Measurements from ENCODE around the gene CNST.
"Not testable (repeated sequence)": the region's sequence is repeated elsewhere in the genome, so short reads cannot be mapped to it uniquely, and the experiment has no call there.

The CNST gene

GRCh38 chr1:246567646-246568235, 1.5 kb downstream of the CNST start:
- TF ChIP-seq CTCF (conservative IDR thresholded peaks at IDR 0.05; ENCODE audit: low read length) (no peak), EZH2phosphoT487 (IDR thresholded peaks at IDR 0.05; ENCODE audit: borderline replicate concordance) (no peak)
- peaks cover 34% of the 10 kb centered on the region for H4K20me1 ChIP-seq (ENCODE audit: insufficient read depth, low read length, poor library complexity, severe bottlenecking)
- H3K4me2 ChIP-seq (ENCODE audit: low read depth, low read length, poor library complexity, severe bottlenecking), result peak overlapping the region; percentile 71
- no peaks in the 10 kb centered on the region for H3K27me3 ChIP-seq (ENCODE audit: insufficient read depth, low read length, poor library complexity, severe bottlenecking)
- H3K36me3 ChIP-seq (ENCODE audit: insufficient read depth, low read length), result no peaks in the 10 kb centered on the region
- peaks cover 58% of the 10 kb centered on the region for H3K4me1 ChIP-seq (ENCODE audit: insufficient read depth, low read length, poor library complexity, severe bottlenecking)
- H3K4me3 ChIP-seq (ENCODE audit: low read length, poor library complexity, severe bottlenecking), result peak overlapping the region; percentile 90
- H3K9me3 ChIP-seq (ENCODE audit: insufficient read depth, low read depth, low read length), result no peaks in the 10 kb centered on the region
- H3K79me2 ChIP-seq (ENCODE audit: insufficient read depth, low read length), result peaks cover 94% of the 10 kb centered on the region
- H2AFZ ChIP-seq (ENCODE audit: low read length), result 0 out of 2 replicates have a peak overlapping the region, but pooled peaks have one; percentile 97
- H3K9me2 ChIP-seq (replicated peaks; ENCODE audit: low read depth, low read length), result no peaks in the 10 kb centered on the region
- H3K9ac ChIP-seq (ENCODE audit: low read depth, low read length, poor library complexity, severe bottlenecking), result peak overlapping the region; percentile 91
- H3F3A ChIP-seq (ENCODE audit: low read depth), result peaks cover 3% of the 10 kb centered on the region; the same call in 1 of the 2 replicates

GRCh38 chr1:246569248-246570238, 3.3 kb downstream of the CNST start:
- Histone ChIP-seq H3K9me2 (replicated peaks; ENCODE audit: low read depth, low read length) (no peaks in the 10 kb centered on the region), H3K4me1 (ENCODE audit: insufficient read depth, low read length, poor library complexity, severe bottlenecking) (peaks cover 61% of the 10 kb centered on the region), H3K9ac (ENCODE audit: low read depth, low read length, poor library complexity, severe bottlenecking) (peak overlapping the region; percentile 40)

GRCh38 chr1:246571309-246571708, 5.1 kb downstream of the CNST start:
- not testable (repeated sequence) for H3K9me2 ChIP-seq (replicated peaks; ENCODE audit: low read depth, low read length); H3K9ac ChIP-seq (ENCODE audit: low read depth, low read length, poor library complexity, severe bottlenecking); H3K4me3 ChIP-seq (ENCODE audit: low read length, poor library complexity, severe bottlenecking); H3K9me3 ChIP-seq (ENCODE audit: insufficient read depth, low read depth, low read length); H2AFZ ChIP-seq (ENCODE audit: low read length); H3K27me3 ChIP-seq (ENCODE audit: insufficient read depth, low read length, poor library complexity, severe bottlenecking); H3F3A ChIP-seq (ENCODE audit: low read depth); H3K36me3 ChIP-seq (ENCODE audit: insufficient read depth, low read length)
- H3K4me2 ChIP-seq (ENCODE audit: low read depth, low read length, poor library complexity, severe bottlenecking), result peak overlapping the region; percentile 71
- peaks cover 61% of the 10 kb centered on the region for H3K4me1 ChIP-seq (ENCODE audit: insufficient read depth, low read length, poor library complexity, severe bottlenecking)
- H4K20me1 ChIP-seq (ENCODE audit: insufficient read depth, low read length, poor library complexity, severe bottlenecking), result peaks cover 12% of the 10 kb centered on the region
- H3K79me2 ChIP-seq (ENCODE audit: insufficient read depth, low read length), result peaks cover 95% of the 10 kb centered on the region

More at GRCh38 chr1:246569248-246570238, 3.3 kb downstream of the CNST start:
- no peaks in the 10 kb centered on the region for H3K27me3 ChIP-seq (ENCODE audit: insufficient read depth, low read length, poor library complexity, severe bottlenecking)
- H3F3A ChIP-seq (ENCODE audit: low read depth), result peaks cover 6% of the 10 kb centered on the region
- peak overlapping the region; percentile 90 for H3K4me3 ChIP-seq (ENCODE audit: low read length, poor library complexity, severe bottlenecking)
- peaks cover 24% of the 10 kb centered on the region for H4K20me1 ChIP-seq (ENCODE audit: insufficient read depth, low read length, poor library complexity, severe bottlenecking)
- peaks cover 94% of the 10 kb centered on the region for H3K79me2 ChIP-seq (ENCODE audit: insufficient read depth, low read length)
- no peaks in the 10 kb centered on the region for H3K36me3 ChIP-seq (ENCODE audit: insufficient read depth, low read length)
- H2AFZ ChIP-seq (ENCODE audit: low read length), result no peak overlapping the region
- no peak for TF ChIP-seq EZH2phosphoT487 (IDR thresholded peaks at IDR 0.05; ENCODE audit: borderline replicate concordance)
- TF ChIP-seq CTCF (conservative IDR thresholded peaks at IDR 0.05; ENCODE audit: low read length), result no peak
- H3K4me2 ChIP-seq (ENCODE audit: low read depth, low read length, poor library complexity, severe bottlenecking), result peak overlapping the region; percentile 71
- H3K9me3 ChIP-seq (ENCODE audit: insufficient read depth, low read depth, low read length), result no peaks in the 10 kb centered on the region

Measured in Loucy (cell line).